Measurements from ENCODE around the gene CTIF.

Gene CTIF

DNA sequence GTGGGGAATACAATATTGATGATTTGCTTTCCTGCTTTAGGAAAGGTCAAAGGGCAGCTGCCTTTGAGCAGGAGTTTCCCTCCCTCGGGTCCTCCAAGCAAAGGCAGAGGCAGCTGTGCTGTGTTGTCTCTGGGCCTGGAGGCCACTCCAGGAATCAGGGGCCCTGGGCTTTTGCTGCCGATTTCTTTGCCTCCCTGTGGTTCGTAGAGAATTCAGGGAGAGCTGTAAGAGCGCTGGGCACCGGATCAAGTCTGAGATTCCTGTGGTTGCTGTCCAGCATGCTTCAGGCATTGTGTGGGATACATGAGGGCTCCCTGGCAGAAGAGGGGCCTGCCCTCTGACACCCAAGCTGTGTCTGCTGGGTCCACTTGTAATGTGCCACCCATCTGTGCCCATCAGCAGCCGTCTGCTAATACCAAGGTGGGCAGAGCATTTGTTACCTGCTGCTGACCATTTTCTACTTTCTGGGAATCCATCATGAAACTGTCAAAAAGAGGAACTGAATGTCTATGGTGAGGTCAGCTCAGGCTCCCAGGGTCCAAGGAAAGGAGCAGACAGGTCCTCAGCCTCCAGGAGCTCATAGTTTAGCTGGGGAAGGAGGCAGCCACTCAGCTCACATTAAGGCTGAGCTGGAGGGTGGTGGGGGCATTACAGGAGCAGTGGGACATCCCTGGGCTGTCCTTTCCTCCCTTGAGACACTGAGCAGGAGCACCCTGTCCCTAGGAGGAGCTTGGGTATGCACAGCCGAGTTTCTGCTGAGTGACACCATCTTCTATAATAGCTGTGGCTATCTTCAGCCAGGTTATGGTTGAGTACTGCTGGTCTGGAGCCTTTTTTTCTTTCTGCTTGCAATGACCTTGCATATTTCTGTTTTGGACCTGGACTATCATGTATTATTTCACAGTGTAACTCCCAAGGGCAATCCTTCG is 68.5 kb downstream of the CTIF start:
- DNase-seq: no peak

DNA sequence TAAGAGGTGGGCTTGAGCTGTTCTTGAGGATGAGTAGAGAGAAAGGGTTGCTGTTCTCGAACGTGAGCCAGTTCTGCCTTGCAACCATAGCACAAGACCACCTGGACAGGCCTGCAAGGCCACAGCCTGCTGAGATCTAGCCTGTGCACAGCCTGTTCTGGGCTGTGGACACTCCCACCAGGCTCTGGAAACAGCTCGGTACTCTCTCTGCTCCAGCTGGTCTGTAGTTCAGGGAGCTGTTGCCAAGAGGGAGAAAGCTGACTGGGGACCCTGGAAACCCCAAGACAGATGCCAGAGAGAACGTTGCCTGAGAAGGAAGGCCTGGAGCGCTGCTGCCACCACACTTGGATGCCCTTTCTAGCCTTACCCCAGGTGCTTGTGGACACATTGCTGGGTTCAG is 69.8 kb downstream of the CTIF start:
- no peak for DNase-seq

DNA sequence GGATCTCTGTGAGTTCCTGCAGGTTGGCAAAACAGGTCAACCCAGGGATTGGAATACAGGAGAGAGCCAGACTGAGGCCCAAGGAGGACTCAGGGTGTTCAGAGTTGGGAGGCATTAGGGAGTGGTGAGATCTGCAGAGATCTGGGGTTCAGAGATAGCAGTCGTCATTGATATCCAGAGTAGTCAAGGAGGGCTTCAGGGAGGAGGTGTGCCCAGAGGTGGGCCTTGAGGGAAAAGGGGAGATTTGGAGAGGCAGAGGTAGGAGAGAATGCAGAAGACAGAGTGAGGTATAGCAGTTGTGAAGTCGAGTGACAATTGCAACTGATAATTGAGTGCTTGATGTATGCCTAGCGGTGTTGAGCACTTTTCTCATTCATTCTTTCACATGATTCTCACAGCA is 70.3 kb downstream of the CTIF start:
- DNase-seq: no peak

DNA sequence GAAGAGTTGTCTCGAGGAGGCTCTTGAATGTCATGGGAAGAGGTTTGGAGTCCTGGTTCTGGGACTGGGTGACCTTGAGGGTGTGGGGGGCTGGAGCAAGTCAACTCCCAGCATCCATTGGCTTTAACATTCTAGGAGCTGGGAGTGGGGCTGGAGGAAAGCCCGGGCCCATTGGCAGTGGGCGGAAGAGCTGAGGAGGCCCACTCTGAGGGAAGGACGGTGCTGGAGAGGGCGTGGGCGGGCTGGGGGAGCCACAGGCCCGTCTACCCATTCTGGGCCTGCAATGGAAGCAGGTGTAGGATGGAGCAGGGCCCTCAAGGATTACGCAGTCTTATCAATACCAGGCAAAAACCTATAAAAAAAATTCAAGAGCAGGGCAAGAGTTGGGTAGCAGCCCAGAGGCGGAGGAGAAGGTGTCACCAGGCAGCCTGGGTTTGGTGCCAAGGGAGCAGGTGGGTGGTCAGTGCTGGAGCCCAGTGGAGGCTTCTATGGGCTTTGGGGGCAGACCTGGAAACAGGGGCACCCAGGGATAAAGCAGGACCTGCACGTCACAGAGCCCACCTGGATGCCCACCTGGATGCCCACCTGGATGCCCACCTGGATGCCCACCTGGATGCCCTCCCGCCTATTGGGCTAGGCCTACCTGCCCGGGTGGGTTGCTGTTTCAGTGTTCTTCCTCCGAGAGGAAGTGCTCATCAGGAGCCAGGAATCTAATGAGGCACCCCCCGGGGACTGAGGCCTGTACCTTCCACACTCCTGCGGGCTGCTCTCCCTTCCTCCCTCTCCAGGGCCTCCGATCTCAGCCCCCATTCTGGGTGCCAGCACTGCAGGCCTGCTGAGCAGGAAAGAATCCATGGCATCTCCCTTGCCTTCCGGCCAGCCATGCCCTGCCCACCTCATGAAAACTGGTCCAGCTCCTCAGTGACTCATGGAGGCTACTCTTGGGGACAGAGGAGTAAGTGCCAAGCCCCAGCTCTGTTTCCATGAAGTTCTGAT is 71.3 kb downstream of the CTIF start:
- no peak for DNase-seq

DNA sequence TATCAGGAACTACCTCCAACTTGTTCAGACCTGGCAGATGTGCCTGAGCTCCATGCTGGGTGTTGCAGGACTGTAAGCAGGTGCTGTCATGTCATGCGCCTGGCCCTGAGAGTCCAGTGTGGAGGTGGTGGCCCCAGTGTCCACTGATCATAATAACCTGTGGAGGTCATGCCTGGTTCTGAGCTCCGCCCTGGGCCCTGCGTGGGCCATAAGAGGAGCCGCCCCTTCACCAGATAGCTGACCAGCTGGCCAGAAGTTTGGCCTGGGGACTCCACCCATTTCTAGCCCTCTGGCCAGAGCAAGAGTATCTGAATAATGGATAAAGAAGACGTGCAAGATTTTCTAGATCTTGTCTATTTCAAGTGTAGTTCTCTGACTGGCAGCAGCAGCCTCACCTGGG is 72.4 kb downstream of the CTIF start:
- DNase-seq: no peak

DNA sequence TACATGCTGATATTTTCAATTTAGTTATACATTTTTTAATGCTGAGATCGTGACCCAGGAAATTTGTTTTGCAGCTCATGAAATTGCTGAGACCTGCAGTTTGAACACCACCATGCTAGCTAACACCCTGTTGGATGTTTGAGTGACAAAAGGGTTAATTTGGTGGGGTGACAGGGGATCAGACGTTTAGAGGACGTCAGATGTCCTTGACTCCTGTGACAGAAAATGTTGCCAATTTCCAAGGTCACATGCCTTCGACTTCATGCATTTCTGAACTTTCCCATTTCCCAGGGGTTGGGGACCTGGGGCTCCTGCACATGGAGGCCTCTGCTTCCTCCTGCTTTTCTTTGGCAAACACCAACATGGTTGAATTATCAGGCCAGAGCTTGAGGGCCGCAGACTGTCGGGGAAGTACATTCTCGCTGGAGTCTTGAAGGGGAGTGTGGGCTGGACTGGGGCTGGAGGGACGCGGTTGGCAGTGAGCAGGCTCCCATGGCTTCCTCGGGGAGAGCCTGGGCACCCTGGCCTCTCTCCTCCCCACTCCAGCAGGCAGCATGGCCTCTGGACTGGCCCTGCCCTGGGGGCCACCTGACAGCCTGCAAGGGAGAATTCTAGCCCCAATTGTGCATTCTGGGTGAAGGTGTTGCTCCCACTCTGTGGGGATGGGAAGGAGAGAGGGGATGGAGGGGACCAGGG is 73.1 kb downstream of the CTIF start:
- DNase-seq: no peak

DNA sequence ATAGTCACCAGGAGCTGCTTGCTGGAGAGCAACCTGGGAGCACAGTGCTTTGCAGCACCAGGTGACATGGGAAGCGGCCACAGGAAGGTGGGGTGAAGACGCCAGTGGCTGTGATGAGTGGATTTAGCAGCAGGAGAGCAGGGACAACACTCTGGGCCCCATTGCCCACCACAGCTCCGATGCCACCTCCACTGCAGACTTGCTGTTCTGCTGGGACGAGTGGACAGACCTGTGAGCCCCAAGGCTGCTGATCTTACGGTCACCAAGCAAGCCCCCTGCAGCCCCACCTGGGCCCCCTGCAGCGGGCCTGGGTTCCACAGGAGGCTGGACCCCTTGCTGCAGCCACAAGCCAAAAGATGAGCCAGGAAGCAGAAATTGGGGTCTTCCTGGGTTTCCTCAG is 73.7 kb downstream of the CTIF start:
- DNase-seq: no peak

DNA sequence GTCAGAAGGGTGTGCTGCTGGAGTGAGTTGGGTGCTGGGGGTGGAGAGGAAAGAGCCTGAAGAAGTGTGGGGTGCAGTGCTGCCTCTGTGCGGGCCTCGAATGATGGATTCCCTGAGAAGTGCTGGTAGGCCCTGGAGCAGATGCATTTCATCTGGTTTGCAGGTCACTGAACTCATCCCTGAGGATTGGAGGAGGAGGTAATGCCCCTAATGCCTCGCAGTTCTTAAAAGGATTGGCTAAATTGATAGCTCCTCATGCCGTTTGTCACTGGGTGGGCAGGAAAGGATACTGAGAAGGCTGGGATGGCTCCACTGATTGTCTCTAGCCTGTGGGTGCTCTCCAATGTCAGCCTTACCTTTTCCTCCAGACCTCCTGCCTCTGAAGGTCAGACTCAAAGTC is 74.1 kb downstream of the CTIF start:
- DNase-seq: no peak

DNA sequence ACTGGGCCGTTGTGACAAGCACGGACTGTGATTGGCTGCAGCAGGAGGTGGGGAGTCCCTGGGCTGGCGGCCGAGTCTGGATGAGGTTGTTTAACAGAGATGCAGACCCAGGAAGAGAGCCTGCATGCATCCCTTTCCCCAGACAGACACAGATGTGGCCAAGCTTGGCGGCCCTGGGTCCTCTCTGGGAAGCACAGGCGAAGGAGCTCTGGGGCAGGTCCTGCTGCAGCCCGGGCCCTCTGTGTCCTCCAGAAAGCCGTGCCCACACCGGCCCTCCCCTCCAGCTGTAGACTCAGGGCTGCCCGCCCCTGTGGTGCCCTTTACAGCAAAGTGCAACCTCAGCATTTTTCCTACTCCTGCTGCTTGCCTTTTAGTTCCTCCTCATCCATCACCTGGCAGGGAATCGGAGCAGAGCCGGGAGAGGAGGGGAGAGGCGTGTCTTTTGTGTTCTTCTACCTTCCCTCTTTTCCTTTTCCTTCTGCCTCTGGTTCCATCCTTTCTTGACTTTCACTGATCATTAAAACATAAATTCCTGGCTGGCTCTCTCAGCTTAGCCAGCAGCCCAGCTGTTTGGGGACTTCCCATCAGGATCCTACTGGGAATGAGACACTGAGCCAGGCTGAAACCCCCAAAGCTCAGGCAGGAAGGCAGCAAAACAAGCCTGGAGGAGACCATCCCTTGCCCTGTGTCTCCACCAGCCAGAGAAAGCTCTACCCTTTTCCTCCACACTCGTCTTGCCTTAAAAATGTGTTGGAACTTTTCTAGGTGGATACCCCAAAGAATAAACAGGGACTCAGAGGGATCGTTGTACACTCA is 75.0 kb downstream of the CTIF start:
- DNase-seq: no peak

DNA sequence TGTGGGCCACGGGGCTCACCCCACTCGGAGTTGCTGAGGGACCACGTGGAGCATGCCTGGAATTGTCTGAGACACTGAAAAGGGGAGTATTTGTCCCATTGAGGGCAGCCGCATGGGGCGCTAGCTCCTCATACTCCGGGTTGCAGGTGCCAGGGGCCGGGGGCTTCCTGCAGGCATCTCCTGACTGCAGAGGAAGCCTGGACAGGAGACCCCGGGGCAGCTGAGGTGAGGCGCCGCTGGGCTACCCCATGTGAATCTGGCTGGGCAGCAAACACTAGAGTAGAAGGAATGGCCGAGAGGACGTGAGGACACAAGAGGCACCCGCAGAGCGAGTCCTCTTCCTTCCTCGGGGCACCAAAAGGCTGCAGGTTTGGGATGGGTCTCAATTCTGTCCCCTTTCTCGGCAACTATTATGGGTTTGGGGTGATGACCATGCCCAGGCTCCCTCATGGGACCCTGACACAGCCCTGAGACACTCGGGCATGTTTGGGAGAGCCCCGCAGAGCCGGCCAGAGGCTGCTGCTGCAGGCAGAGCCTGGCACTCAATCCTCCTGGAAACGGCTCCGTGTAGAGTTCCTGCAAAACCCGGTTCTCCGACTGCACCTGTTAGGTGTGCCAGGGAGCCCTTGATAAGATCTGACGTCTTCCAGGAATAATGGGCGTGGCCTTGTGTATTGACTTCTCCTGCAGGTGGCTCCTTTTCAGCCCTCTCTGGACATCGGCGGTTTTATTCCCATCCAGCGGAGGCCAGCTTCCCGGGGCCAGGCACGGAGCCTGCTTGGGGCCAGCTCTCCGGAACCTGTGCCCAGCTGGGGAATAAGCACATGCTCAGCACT is 77.0 kb downstream of the CTIF start:
- no peak for DNase-seq

DNA sequence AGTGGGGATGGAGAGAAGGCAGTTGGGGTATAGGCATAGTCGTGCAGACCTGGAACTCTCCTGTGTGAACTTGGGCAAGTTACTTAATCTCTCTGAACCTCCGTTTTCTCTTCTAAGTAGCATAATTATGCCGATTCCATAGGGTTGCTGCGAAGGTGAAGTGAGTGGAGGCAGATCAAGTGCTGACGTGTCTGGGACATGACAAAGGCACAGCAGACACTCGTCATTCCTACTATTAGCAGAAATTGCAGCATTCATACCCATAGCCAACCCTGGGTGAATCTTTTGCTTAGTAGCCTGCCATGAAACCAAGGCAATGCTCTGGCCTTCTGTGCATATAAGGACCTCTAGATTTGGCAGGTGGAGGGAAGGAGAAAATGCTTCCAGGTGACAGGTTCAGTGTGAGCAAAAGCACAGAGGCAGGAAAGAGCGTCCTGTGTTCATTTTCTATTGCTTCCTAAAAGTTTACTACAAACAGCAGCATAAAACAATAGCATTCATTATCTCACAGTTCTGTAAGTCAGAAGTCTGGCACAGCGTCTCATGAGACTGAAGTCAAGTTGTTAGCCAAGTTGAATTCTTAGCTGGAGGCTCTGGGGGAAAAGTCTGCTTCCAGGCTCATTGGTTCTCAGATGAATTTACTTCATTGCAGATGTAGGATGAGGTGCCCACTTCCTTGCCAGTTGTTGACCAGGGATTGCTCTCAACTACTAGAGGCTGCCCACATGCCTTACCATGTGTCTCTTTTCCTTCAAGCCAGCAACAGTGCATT is 77.8 kb downstream of the CTIF start:
- DNase-seq: no peak

DNA sequence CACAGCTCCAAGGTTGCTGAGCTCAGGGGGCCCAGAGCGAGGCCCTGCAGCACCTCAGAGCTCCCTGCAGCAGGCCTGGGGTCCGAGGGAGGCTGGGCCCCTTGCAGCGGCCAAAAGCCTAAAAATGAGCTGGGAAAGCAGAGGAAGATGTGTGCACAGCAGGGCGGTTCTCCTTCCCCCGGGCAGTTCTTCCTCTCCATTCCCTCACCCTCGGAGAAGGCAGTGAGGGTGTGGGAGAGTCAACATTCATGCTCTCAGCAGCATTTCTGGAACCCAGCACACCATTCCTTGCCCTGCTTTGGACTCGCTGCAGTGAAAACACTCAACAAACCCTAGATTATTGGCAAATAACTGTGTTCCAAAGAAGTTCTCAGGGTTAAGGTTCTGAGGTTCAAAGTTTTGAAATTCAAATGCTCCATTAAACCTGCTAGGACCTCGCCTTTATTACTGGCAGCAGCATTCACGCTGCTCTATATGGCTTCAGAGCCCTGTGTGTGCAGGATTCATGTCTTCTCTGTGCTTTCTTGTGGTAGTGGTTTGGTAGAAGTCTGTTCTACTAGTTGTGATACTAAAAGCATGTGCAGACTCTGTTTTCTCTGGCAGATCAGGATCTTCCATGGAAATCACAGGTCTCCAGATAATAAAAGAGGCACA is 79.1 kb downstream of the CTIF start:
- DNase-seq: no peak

DNA sequence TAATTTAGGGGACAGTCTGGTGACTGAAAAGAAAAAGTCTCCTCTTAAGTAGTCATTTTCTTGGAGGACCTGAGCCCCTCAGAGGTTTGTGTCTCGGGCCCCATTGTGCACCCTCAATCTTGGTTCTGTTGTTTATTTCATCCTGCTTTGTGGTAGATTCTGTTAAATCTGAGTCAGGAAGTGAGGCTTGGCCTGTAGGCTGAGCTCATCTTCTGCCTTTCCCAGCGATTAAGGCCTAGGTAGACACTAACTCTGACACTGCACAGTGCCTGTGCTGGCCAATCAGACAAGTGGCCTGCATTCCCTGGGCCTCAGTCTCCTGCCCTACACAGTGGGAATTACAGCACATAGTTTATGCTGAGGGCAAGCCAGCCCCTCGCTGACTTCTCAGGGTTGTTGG is 80.2 kb downstream of the CTIF start:
- DNase-seq: no peak

DNA sequence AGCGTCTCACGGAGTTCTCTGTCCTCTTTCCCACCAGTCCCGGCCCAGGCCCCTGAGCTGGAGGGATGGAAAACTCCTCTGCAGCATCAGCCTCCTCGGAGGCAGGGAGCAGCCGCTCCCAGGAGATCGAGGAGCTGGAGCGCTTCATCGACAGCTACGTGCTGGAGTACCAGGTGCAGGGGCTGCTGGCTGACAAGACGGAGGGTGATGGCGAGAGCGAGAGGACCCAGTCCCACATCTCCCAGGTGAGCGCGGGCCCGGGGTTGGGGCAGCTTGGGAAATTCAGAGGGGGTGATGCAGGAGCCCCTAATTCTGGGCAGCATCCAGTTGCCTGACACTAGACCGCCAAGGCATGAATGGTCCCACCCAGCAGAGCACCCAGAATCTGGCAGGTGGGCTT is 80.7 kb downstream of the CTIF start:
- no peak for DNase-seq

DNA sequence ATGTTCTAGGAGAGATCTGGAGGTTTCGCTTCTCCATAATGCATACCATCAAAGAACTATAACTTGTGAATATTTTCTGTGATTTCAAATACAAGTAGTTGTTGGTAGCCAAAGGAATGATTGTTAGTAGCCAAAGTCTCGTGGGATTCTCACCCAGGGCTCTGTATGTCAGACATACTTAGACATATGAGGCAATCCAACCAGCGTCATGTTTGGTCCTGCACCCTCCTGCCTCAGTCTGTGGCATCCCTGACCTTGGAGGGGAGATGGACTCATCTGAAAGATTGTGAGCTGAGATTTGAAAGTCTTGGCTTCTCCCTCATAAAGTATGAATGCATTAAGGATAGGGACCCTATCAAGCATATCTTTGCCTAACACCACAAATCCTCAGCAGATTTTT is 81.2 kb downstream of the CTIF start:
- no peak for DNase-seq

DNA sequence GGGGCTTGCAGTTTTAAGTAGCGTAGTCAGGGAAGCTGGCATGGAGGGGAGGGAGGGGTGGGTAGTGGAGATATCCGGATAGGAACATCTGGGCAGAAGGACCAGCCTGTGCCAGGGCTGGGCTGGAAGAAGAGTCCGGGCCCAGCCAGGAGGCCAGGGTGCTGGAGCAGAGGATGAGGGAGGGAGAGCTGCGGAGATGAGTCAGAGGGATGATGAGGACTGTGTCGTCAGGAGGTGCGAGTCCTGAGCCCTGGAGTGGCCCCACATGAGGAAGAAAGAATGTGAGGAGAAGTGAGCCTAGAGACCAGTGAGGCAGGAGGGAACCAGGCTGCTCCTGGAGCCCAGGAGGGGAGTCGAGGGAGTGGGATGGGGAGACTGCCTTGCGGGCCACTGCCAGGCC is 82.4 kb downstream of the CTIF start:
- no peak for DNase-seq

DNA sequence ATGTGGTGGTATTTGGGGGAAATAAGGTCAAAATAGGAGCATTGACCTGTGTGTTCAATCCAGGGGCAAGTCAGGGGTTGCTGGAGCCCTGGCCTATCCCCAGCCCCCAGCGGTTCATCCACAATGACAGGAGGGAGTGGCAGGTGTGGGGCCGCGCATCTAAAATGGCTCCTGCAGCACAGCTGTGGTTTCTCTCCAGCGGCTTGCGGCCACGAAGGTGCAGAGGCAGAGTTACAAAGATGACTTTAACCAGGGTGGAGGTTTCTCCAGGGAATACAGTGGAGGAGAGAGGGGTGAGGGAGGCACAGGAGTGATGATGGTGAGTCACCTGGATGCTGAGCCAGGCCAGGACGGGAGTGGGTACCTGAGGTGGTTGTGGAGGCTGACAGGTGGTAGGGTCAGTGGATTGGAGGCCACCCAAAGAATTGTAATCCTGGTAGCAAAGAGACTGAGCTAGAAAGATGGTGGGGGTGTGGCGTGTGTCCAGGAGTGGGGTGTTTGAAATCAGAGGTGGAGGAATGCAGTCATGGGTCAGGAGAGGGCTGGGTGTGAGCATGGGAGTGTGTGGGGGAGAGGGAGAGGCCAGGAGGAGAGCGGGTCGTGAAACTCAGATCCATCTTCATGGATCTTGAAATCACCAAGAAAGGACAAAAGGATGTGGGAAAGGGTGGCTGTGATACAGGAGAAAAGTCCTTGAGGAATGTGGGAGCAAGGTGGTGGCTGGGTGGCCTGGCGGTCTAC is 83.2 kb downstream of the CTIF start:
- no peak for DNase-seq

DNA sequence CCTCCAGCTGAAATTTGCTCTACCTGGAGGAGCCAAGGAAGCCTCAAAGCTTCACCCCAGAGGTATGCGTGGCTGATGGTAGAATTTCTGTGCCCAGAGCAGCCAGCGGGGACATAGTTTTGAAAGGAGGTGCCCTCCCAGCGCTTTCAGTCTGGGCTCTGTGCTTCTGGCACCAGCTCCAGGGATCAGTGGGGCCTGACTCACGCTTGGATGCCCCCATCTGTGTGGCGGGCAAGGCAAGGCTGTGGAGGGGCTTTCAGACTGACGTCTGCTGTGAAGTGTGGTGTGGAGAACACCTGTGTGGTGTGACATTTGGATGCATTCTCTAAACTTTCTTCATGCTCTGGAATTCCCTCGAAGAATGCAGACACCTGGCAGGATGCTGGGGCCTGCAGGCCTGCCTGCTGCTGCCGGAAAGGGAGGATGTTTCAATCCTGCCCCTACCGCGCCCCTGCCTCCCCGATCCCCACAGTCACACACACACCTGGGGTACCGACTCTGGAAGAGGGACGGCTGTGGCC is 84.1 kb downstream of the CTIF start:
- no peak for DNase-seq

Measured in activated CD4-positive, alpha-beta T cell treated with anti-CD3 and anti-CD28 coated beads, Interleukin-2, Interleukin-6, amounts not matched to agents 100 ng/mL and 50 ng/mL, durations not matched to agents 16 hours and 8 hours (primary cell).